Measurements from ENCODE around the gene ATAD1. TPM values are rescaled to one million over a fixed set of nuclear protein-coding genes. Genes with fewer than 3 reads are reported as not detected.
"Not testable (repeated sequence)": the region's sequence is repeated elsewhere in the genome, so short reads cannot be mapped to it uniquely, and the experiment has no call there.

The ATAD1 gene
- total RNA-seq, 1 experiment from 2014 or later = 48.6 TPM

- Histone ChIP-seq H3K4me1 (ENCODE audit: insufficient read depth, low read length, poor library complexity, severe bottlenecking) (no peaks in the 10 kb centered on the region), H3K9me3 (ENCODE audit: low read depth, low read length, poor library complexity, severe bottlenecking) (peaks cover 29% of the 10 kb centered on the region), H3K27ac (ENCODE audit: low read depth, low read length, poor library complexity, severe bottlenecking) (no peak overlapping the region), H3K36me3 (ENCODE audit: insufficient read depth, low read length, poor library complexity, severe bottlenecking) (peaks cover 41% of the 10 kb centered on the region), H3K4me3 (ENCODE audit: low read depth, low read length, poor library complexity, severe bottlenecking) (no peak overlapping the region), H3K27me3 (replicated peaks; ENCODE audit: insufficient read depth, low read depth, low read length, poor library complexity) (no peaks in the 10 kb centered on the region)
- ChIA-PET CTCF (no interaction called here), POLR2A (ENCODE audit: low non-redundant PET) (no interaction called here)
- no peak for DNase-seq (ENCODE audit: low spot score)
- intact Hi-C loops (cut with micrococcal nuclease; ENCODE audit: unreplicated experiment) = no loop called here
- BruUV-seq (replicated peaks) = no TSS peak
- TF ChIP-seq CTCF (conservative IDR thresholded peaks at IDR 0.05; ENCODE audit: low read depth, low read length) = no peak
- TF ChIP-seq EZH2 (IDR thresholded peaks at IDR 0.05; ENCODE audit: borderline replicate concordance, low read depth, low read length, poor library complexity, severe bottlenecking) = no peak
Observed at GRCh38 chr10:87803831-87804230, 14.2 kb downstream of the ATAD1 start.

- Histone ChIP-seq H3K9me3 (ENCODE audit: low read depth, low read length, poor library complexity, severe bottlenecking) (peaks cover 29% of the 10 kb centered on the region), H3K4me1 (ENCODE audit: insufficient read depth, low read length, poor library complexity, severe bottlenecking) (no peaks in the 10 kb centered on the region), H3K4me3 (ENCODE audit: low read depth, low read length, poor library complexity, severe bottlenecking) (no peak overlapping the region), H3K27me3 (replicated peaks; ENCODE audit: insufficient read depth, low read depth, low read length, poor library complexity) (no peaks in the 10 kb centered on the region), H3K36me3 (ENCODE audit: insufficient read depth, low read length, poor library complexity, severe bottlenecking) (peaks cover 37% of the 10 kb centered on the region), H3K27ac (ENCODE audit: low read depth, low read length, poor library complexity, severe bottlenecking) (no peak overlapping the region)
- POLR2A ChIA-PET (ENCODE audit: low non-redundant PET) = no interaction called here
- DNase-seq (ENCODE audit: low spot score) = no peak
- no TSS peak for BruUV-seq (replicated peaks)
- TF ChIP-seq CTCF (conservative IDR thresholded peaks at IDR 0.05; ENCODE audit: low read depth, low read length) = no peak
- no peak for TF ChIP-seq EZH2 (IDR thresholded peaks at IDR 0.05; ENCODE audit: borderline replicate concordance, low read depth, low read length, poor library complexity, severe bottlenecking)
- intact Hi-C loops (cut with micrococcal nuclease; ENCODE audit: unreplicated experiment) = no loop called here
- CTCF ChIA-PET = no interaction called here
Observed at GRCh38 chr10:87803328-87803727, 14.7 kb downstream of the ATAD1 start.

- POLR2A ChIA-PET (ENCODE audit: low non-redundant PET); H3K27me3 ChIP-seq (replicated peaks; ENCODE audit: insufficient read depth, low read depth, low read length, poor library complexity); DNase-seq (ENCODE audit: low spot score); H3K4me1 ChIP-seq (ENCODE audit: insufficient read depth, low read length, poor library complexity, severe bottlenecking); intact Hi-C loops (cut with micrococcal nuclease; ENCODE audit: unreplicated experiment); BruUV-seq (replicated peaks); H3K4me3 ChIP-seq (ENCODE audit: low read depth, low read length, poor library complexity, severe bottlenecking); CTCF ChIA-PET; H3K27ac ChIP-seq (ENCODE audit: low read depth, low read length, poor library complexity, severe bottlenecking): not testable (repeated sequence)
- H3K36me3 ChIP-seq (ENCODE audit: insufficient read depth, low read length, poor library complexity, severe bottlenecking) = peaks cover 37% of the 10 kb centered on the region
- peaks cover 29% of the 10 kb centered on the region for H3K9me3 ChIP-seq (ENCODE audit: low read depth, low read length, poor library complexity, severe bottlenecking)
Observed at GRCh38 chr10:87801813-87802435, 16.1 kb downstream of the ATAD1 start.

- Histone ChIP-seq H3K36me3 (ENCODE audit: insufficient read depth, low read length, poor library complexity, severe bottlenecking) (peaks cover 37% of the 10 kb centered on the region), H3K27ac (ENCODE audit: low read depth, low read length, poor library complexity, severe bottlenecking) (no peak overlapping the region), H3K4me3 (ENCODE audit: low read depth, low read length, poor library complexity, severe bottlenecking) (no peak overlapping the region), H3K4me1 (ENCODE audit: insufficient read depth, low read length, poor library complexity, severe bottlenecking) (no peaks in the 10 kb centered on the region), H3K9me3 (ENCODE audit: low read depth, low read length, poor library complexity, severe bottlenecking) (peaks cover 29% of the 10 kb centered on the region), H3K27me3 (replicated peaks; ENCODE audit: insufficient read depth, low read depth, low read length, poor library complexity) (no peaks in the 10 kb centered on the region)
- ChIA-PET POLR2A (ENCODE audit: low non-redundant PET) (no interaction called here), CTCF (no interaction called here)
- BruUV-seq (replicated peaks) = no TSS peak
- intact Hi-C loops (cut with micrococcal nuclease; ENCODE audit: unreplicated experiment) = no loop called here
- DNase-seq (ENCODE audit: low spot score) = no peak
- no peak for TF ChIP-seq CTCF (conservative IDR thresholded peaks at IDR 0.05; ENCODE audit: low read depth, low read length)
Observed at GRCh38 chr10:87799860-87800259, 18.2 kb downstream of the ATAD1 start.
